HEK293 (cell line): ENCODE measurements around the gene CA5B.

Experiments
- ATF2 ChIP-seq: fragments of 450-650 bp; formaldehyde crosslinking; IDR thresholded peaks from 2 replicates; pipeline ENCODE4 v1.5.1; 2016; ENCODE audit warnings: missing biosample characterization, missing genetic modification characterization, low read depth
- GLIS2 ChIP-seq: fragments of 450-650 bp; formaldehyde crosslinking; IDR thresholded peaks from 2 replicates; pipeline ENCODE4 v1.5.1; 2016; ENCODE audit warnings: missing biosample characterization, missing genetic modification characterization
- PRDM4 ChIP-seq: fragments of 450-650 bp; formaldehyde crosslinking; IDR thresholded peaks from 2 replicates; pipeline ENCODE4 v1.5.1; 2017; ENCODE audit warnings: missing biosample characterization, missing genetic modification characterization
- SCRT2 ChIP-seq: fragments of 450-650 bp; formaldehyde crosslinking; IDR thresholded peaks from 2 replicates; pipeline ENCODE4 v1.5.1; 2016; ENCODE audit warnings: missing biosample characterization, missing genetic modification characterization
- TCF7L2 ChIP-seq: IDR thresholded peaks from 2 replicates; pipeline ENCODE4 v1.6.1; 2011; ENCODE audit warnings: low read depth, mild to moderate bottlenecking, inconsistent platforms, low read length, moderate library complexity, borderline replicate concordance
- WT1 ChIP-seq: fragments of 450-650 bp; formaldehyde crosslinking; IDR thresholded peaks from 2 replicates; pipeline ENCODE4 v1.5.1; 2016; ENCODE audit warnings: missing biosample characterization, missing genetic modification characterization
- ZBTB20 ChIP-seq: fragments of 450-650 bp; formaldehyde crosslinking; IDR thresholded peaks from 2 replicates; pipeline ENCODE4 v1.5.1; 2016; ENCODE audit warnings: missing biosample characterization, missing genetic modification characterization
- ZNF140 ChIP-seq: fragments of 450-650 bp; formaldehyde crosslinking; IDR thresholded peaks from 2 replicates; pipeline ENCODE4 v1.5.1; 2016; ENCODE audit warnings: missing biosample characterization, missing genetic modification characterization
- ZNF148 ChIP-seq: fragments of 450-650 bp; formaldehyde crosslinking; IDR thresholded peaks from 2 replicates; pipeline ENCODE4 v1.5.0; 2017; ENCODE audit warnings: missing biosample characterization, missing genetic modification characterization, borderline replicate concordance
- ZNF155 ChIP-seq: fragments of 450-650 bp; formaldehyde crosslinking; IDR thresholded peaks from 2 replicates; pipeline ENCODE4 v1.5.1; 2016; ENCODE audit warnings: missing biosample characterization, missing genetic modification characterization
- ZNF184 ChIP-seq: fragments of 450-650 bp; IDR thresholded peaks from 2 replicates; pipeline ENCODE4 v1.5.1; 2018; ENCODE audit warnings: missing biosample characterization, mild to moderate bottlenecking, missing genetic modification characterization
- ZNF19 ChIP-seq: fragments of 450-650 bp; formaldehyde crosslinking; IDR thresholded peaks from 2 replicates; pipeline ENCODE4; 2016; ENCODE audit warnings: missing biosample characterization, missing genetic modification characterization, low read depth
- ZNF214 ChIP-seq: fragments of 450-650 bp; formaldehyde crosslinking; IDR thresholded peaks from 2 replicates; pipeline ENCODE4 v1.5.1; 2017; ENCODE audit warnings: missing biosample characterization, mild to moderate bottlenecking, missing genetic modification characterization, borderline replicate concordance
- ZNF221 ChIP-seq: fragments of 450-650 bp; formaldehyde crosslinking; IDR thresholded peaks from 2 replicates; pipeline ENCODE4 v1.5.1; 2017; ENCODE audit warnings: missing biosample characterization, missing genetic modification characterization, borderline replicate concordance
- ZNF23 ChIP-seq: fragments of 450-650 bp; formaldehyde crosslinking; IDR thresholded peaks from 2 replicates; pipeline ENCODE4 v1.5.1; 2016; ENCODE audit warnings: missing biosample characterization, missing genetic modification characterization, borderline replicate concordance
- ZNF280C ChIP-seq: fragments of 450-650 bp; formaldehyde crosslinking; IDR thresholded peaks from 2 replicates; pipeline ENCODE4 v1.5.1; 2016; ENCODE audit warnings: missing biosample characterization, missing genetic modification characterization
- ZNF350 ChIP-seq: fragments of 450-650 bp; formaldehyde crosslinking; IDR thresholded peaks from 2 replicates; pipeline ENCODE4 v1.5.0; 2017; ENCODE audit warnings: missing biosample characterization, mild to moderate bottlenecking, missing genetic modification characterization
- ZNF362 ChIP-seq: fragments of 450-650 bp; formaldehyde crosslinking; IDR thresholded peaks from 2 replicates; pipeline ENCODE4 v1.5.1; 2016; ENCODE audit warnings: missing biosample characterization, missing genetic modification characterization
- ZNF366 ChIP-seq: fragments of 450-650 bp; formaldehyde crosslinking; conservative IDR thresholded peaks from 2 replicates; pipeline ENCODE4 v1.5.1; 2016; ENCODE audit warnings: missing biosample characterization, missing genetic modification characterization
- ZNF391 ChIP-seq: fragments of 450-650 bp; formaldehyde crosslinking; IDR thresholded peaks from 2 replicates; pipeline ENCODE4 v1.5.1; 2016; ENCODE audit warnings: low read depth, missing biosample characterization, missing genetic modification characterization, borderline replicate concordance
- ZNF426 ChIP-seq: fragments of 450-650 bp; formaldehyde crosslinking; IDR thresholded peaks from 2 replicates; pipeline ENCODE4 v1.5.1; 2017; ENCODE audit warnings: missing biosample characterization, missing genetic modification characterization, mild to moderate bottlenecking, inconsistent platforms, moderate library complexity
- ZNF433 ChIP-seq: fragments of 450-650 bp; formaldehyde crosslinking; IDR thresholded peaks from 2 replicates; pipeline ENCODE4 v1.5.1; 2016; ENCODE audit warnings: missing biosample characterization, missing genetic modification characterization, low read depth
- ZNF521 ChIP-seq: fragments of 450-650 bp; formaldehyde crosslinking; IDR thresholded peaks from 2 replicates; pipeline ENCODE4 v1.5.1; 2017; ENCODE audit warnings: missing biosample characterization, mild to moderate bottlenecking, missing genetic modification characterization
- ZNF529 ChIP-seq: fragments of 450-650 bp; formaldehyde crosslinking; IDR thresholded peaks from 2 replicates; pipeline ENCODE4 v1.5.1; 2017; ENCODE audit warnings: missing genetic modification characterization, missing biosample characterization; ENCODE audit not compliant: insufficient replicate concordance
- ZNF544 ChIP-seq: fragments of 450-650 bp; formaldehyde crosslinking; IDR thresholded peaks from 2 replicates; pipeline ENCODE4 v1.5.0; 2017; ENCODE audit warnings: missing biosample characterization, missing genetic modification characterization
- ZNF624 ChIP-seq: fragments of 450-650 bp; formaldehyde crosslinking; IDR thresholded peaks from 2 replicates; pipeline ENCODE4 v1.5.1; 2017; ENCODE audit warnings: missing biosample characterization, missing genetic modification characterization
- ZNF670 ChIP-seq: fragments of 450-650 bp; formaldehyde crosslinking; IDR thresholded peaks from 2 replicates; pipeline ENCODE4 v1.5.1; 2016; ENCODE audit warnings: missing biosample characterization, missing genetic modification characterization, low read depth
- ZNF704 ChIP-seq: fragments of 450-650 bp; formaldehyde crosslinking; IDR thresholded peaks from 2 replicates; pipeline ENCODE4 v1.5.1; 2016; ENCODE audit warnings: missing biosample characterization, missing genetic modification characterization
- ZNF768 ChIP-seq: fragments of 450-650 bp; formaldehyde crosslinking; IDR thresholded peaks from 2 replicates; pipeline ENCODE4 v1.5.1; 2018; ENCODE audit warnings: missing biosample characterization, mild to moderate bottlenecking, missing genetic modification characterization

Gene CA5B

GRCh38 chrX:15789979-15790768 is 52.1 kb downstream of the CA5B start, which contains the start of gene ZRSR2 (continued):
- TF ChIP-seq ZNF704: no peak
- peak; percentile 74 for TF ChIP-seq PRDM4
- TF ChIP-seq ZNF670 (tag by site-specific recombination): no peak
- peak; percentile 68 for TF ChIP-seq ATF2 (tag by site-specific recombination)
- no peak for TF ChIP-seq ZNF19 (tag by site-specific recombination)
- no peak for TF ChIP-seq SCRT2 (tag by site-specific recombination)
- TF ChIP-seq ZBTB20 (tag by site-specific recombination): peak; percentile 61; the same call in 1 of the 2 replicates
- TF ChIP-seq ZNF350 (tag by site-specific recombination): no peak
- TF ChIP-seq ZNF433 (tag by site-specific recombination): no peak
- TF ChIP-seq ZNF280C (tag by site-specific recombination): no peak
- TF ChIP-seq ZNF366: peak; percentile 63
- TF ChIP-seq ZNF624 (tag by site-specific recombination): no peak
- no peak for TF ChIP-seq ZNF214
- TF ChIP-seq ZNF521 (tag by site-specific recombination): no peak
- no peak for TF ChIP-seq WT1 (tag by site-specific recombination)
- no peak for TF ChIP-seq ZNF23 (tag by site-specific recombination)
- TF ChIP-seq ZNF529: no peak
- TF ChIP-seq TCF7L2: no peak
- no peak for TF ChIP-seq ZNF544
- TF ChIP-seq ZNF768 (tag by site-specific recombination): no peak
- no peak for TF ChIP-seq ZNF148 (tag by site-specific recombination)
- no peak for TF ChIP-seq ZNF426 (tag by site-specific recombination)
- TF ChIP-seq ZNF391: no peak
- no peak for TF ChIP-seq GLIS2 (tag by site-specific recombination)
- no peak for TF ChIP-seq ZNF221 (tag by site-specific recombination)
- TF ChIP-seq ZNF140 (tag by site-specific recombination): no peak
- TF ChIP-seq ZNF362 (tag by site-specific recombination): no peak
- no peak for TF ChIP-seq ZNF184 (tag by site-specific recombination)
- TF ChIP-seq ZNF155: no peak
